Endothelial cell (in vitro differentiated cells): ENCODE results near the gene FBP2. TPM values are rescaled to one million over a fixed set of nuclear protein-coding genes. Genes with fewer than 3 reads are reported as not detected.

Source experiments
- DNase-seq: peaks from one replicate; pipeline ENCODE4 v3.0.0; 2021; ENCODE audit warnings: low spot score
- H3K27ac Mint-ChIP-seq: one replicate; pipeline ENCODE4 v1.8.0; 2021; ENCODE audit warnings: mixed read lengths, inconsistent platforms; ENCODE audit not compliant: unreplicated experiment
- H3K27me3 Mint-ChIP-seq: one replicate; pipeline ENCODE4 v1.8.0; 2021; ENCODE audit warnings: mild to moderate bottlenecking, moderate library complexity, mixed read lengths, inconsistent platforms; ENCODE audit not compliant: unreplicated experiment
- H3K36me3 Mint-ChIP-seq: one replicate; pipeline ENCODE4 v1.8.0; 2021; ENCODE audit warnings: mild to moderate bottlenecking, low read depth, mixed read lengths, inconsistent platforms; ENCODE audit not compliant: unreplicated experiment
- H3K4me1 Mint-ChIP-seq: one replicate; pipeline ENCODE4 v1.8.0; 2021; ENCODE audit warnings: mild to moderate bottlenecking, mixed read lengths, inconsistent platforms; ENCODE audit not compliant: unreplicated experiment
- H3K4me3 Mint-ChIP-seq: one replicate; pipeline ENCODE4 v1.8.0; 2021; ENCODE audit warnings: mild to moderate bottlenecking, mixed read lengths, inconsistent platforms; ENCODE audit not compliant: unreplicated experiment
- H3K9me3 Mint-ChIP-seq: one replicate; pipeline ENCODE4 v1.8.0; 2021; ENCODE audit warnings: mixed read lengths, inconsistent platforms; ENCODE audit not compliant: unreplicated experiment
- long read RNA-seq: library from polyadenylated mRNA; unstranded; transcript quantifications from one replicate; pipeline ENCODE4 v2.0.0, GENCODE V29; 2020; ENCODE audit not compliant: unreplicated experiment
- total RNA-seq: library from RNA; stranded (reverse); fragmentation: NEBNext Ultra II Directional; extraction: Animal tissue kit (Norgen Biotek cat#: 25700); gene quantifications from one replicate; pipeline ENCODE4 v1.2.1, GENCODE V29; 2021; ENCODE audit not compliant: unreplicated experiment
- TF ChIP-seq, protein P1 (sequence below): fragments of 200-600 bp; sonication (generic); IDR thresholded peaks from one replicate; pipeline ENCODE4 v1.5.0; 2021; ENCODE audit warnings: antibody characterized with exemption; ENCODE audit not compliant: unreplicated experiment

Gene FBP2
- 0.28 TPM for total RNA-seq
- long read RNA-seq, result 0 reads

DNA sequence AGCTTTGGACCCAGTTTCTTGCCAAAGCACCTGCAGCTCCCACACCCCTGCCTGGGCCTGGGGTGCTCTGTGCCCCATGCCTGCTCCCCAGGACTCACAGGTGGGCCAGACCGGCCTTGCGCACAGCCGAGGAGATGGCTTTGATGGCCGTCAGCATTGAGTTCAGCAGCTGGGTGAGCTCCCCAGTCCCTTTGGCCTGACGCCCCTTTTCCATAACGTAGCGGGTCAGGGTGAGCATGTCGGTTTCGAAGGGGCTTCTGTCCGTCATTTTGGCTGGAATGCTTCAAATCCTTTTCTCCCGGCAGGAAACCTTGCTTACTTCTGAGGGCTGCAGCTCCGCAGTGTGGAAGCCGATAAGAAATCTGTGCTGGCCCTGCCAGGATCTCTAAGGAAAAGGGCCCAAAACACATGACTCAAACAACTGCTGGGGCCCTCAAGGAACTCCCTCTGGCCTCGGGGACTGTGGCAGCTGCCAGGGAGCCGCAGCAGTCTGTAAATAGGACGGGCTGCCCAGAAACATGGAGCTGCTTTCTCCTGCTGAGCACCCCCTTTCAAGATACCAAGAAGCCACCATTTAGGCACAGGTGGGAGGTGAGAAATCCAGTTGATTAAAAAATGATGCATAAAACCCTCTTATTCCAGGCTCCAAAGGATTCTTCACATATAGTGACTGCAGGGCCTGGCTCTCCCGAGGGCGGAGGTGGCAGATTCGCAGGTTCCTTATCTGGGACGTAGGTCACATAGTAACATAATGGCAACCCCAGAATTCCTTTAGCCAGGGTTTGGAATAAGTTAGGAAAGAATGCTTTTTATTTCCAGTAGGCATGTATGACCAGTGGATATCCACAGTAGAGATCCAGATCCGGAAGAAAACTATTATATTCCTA is at the start of gene FBP2:
FBP2 (minus strand) TSS at position 366 of the 887 bp plus-strand sequence; CDS start at position 268, 98 bp downstream.
- TF ChIP-seq, protein P1, sequence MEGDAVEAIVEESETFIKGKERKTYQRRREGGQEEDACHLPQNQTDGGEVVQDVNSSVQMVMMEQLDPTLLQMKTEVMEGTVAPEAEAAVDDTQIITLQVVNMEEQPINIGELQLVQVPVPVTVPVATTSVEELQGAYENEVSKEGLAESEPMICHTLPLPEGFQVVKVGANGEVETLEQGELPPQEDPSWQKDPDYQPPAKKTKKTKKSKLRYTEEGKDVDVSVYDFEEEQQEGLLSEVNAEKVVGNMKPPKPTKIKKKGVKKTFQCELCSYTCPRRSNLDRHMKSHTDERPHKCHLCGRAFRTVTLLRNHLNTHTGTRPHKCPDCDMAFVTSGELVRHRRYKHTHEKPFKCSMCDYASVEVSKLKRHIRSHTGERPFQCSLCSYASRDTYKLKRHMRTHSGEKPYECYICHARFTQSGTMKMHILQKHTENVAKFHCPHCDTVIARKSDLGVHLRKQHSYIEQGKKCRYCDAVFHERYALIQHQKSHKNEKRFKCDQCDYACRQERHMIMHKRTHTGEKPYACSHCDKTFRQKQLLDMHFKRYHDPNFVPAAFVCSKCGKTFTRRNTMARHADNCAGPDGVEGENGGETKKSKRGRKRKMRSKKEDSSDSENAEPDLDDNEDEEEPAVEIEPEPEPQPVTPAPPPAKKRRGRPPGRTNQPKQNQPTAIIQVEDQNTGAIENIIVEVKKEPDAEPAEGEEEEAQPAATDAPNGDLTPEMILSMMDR, result no peak
- no peaks in the 10 kb centered on the region for H3K36me3 Mint-ChIP-seq
- no peaks in the 10 kb centered on the region for H3K9me3 Mint-ChIP-seq
- DNase-seq, result no peak
- peaks cover 6% of the 10 kb centered on the region for H3K4me1 Mint-ChIP-seq
- no peak within 1 kb of the TSS for H3K27ac Mint-ChIP-seq
- no peak within 1 kb of the TSS for H3K4me3 Mint-ChIP-seq
- H3K27me3 Mint-ChIP-seq, result peaks cover 6% of the 10 kb centered on the region

DNA sequence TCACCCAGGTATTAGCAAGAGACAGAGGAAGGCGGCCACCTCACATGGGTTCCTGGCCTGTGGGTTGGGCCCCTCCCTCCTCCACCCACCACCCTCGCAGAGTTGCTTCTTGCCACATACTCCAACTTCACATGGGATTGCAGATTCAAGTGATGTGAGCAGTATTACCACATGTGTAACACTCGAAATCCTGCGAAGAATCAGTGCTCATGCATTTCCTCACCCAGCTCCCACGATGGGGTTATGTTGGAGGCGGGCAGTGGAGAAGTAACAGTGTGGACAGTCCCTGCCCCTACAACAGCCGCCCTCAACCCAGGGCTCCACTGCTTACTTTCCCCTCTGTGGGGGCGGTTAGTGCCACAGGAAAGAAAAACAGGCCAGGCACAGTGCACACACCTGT is 49.6 kb upstream of the FBP2 start:
- no peaks in the 10 kb centered on the region for H3K9me3 Mint-ChIP-seq
- no peak for DNase-seq
- TF ChIP-seq, protein P1, result no peak
- H3K27ac Mint-ChIP-seq, result no peak overlapping the region
- H3K27me3 Mint-ChIP-seq, result peaks cover 15% of the 10 kb centered on the region
- H3K36me3 Mint-ChIP-seq, result no peaks in the 10 kb centered on the region
- peaks cover 6% of the 10 kb centered on the region for H3K4me1 Mint-ChIP-seq
- no peak overlapping the region for H3K4me3 Mint-ChIP-seq

DNA sequence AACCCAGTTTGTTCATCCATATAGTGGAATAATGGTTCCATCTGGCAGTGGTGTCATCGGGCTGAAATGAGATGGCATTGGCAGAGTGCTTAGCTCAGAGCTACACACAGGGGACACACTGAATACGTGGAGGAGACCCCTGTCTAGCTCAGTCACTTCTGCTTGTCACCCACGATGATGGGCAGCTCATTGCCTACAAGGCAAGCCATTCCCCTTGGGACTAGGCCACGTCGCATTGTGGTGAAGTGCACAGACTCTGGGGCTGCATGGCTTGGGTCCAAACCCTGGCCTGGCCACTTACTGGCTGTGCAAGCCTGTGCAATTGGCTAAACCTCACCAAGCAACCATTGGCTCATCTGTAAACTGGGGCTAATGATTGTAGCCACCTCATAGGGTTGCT is 48.9 kb upstream of the FBP2 start:
- H3K27ac Mint-ChIP-seq, result no peak overlapping the region
- TF ChIP-seq, protein P1, result no peak
- no peaks in the 10 kb centered on the region for H3K36me3 Mint-ChIP-seq
- DNase-seq, result no peak
- H3K4me3 Mint-ChIP-seq, result no peak overlapping the region
- peaks cover 6% of the 10 kb centered on the region for H3K4me1 Mint-ChIP-seq
- no peaks in the 10 kb centered on the region for H3K9me3 Mint-ChIP-seq
- peaks cover 13% of the 10 kb centered on the region for H3K27me3 Mint-ChIP-seq

DNA sequence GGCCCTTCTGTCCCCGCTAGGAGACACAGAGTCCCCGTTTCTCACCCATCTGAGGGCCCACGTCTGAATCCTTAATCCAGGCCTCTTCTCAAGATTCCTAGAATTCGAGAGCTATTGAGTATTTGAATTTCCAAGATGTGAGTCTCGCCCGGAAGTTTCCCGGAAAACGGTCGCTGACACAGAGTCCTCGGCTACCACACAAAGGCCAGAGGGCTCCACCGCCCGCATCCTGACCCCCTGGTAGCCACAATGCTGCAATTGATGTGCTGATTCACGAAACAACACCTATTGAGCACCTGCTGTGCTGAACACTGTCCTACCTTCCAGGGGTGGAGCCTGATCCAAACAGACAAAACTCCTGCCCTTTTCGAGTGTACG is 46.4 kb upstream of the FBP2 start:
- Mint-ChIP-seq H3K4me1 (peaks cover 6% of the 10 kb centered on the region), H3K36me3 (no peaks in the 10 kb centered on the region), H3K27me3 (peaks cover 9% of the 10 kb centered on the region), H3K9me3 (no peaks in the 10 kb centered on the region), H3K4me3 (peak overlapping the region; percentile 87), H3K27ac (no peak overlapping the region)
- peak; percentile 30 for DNase-seq
- TF ChIP-seq, protein P1, result no peak
